Erythroblast (primary cell): ENCODE results near the gene RUSC1.
A peak's percentile ranks its signal among the peaks of the same experiment; 100 is the strongest.
"Not testable (repeated sequence)": the region's sequence is repeated elsewhere in the genome, so short reads cannot be mapped to it uniquely, and the experiment has no call there.

Source experiments
- DNase-seq, 2 experiments: peaks; one replicate each; lab custom pipeline; 2025; lab: John Stamatoyannopoulos, UW
- GATA1 ChIP-seq: IDR thresholded peaks from 2 replicates; pipeline ENCODE4 v1.6.1; 2011; ENCODE audit warnings: low read depth, mild to moderate bottlenecking, control low read depth, low read length, moderate library complexity
- POLR2A ChIP-seq: IDR thresholded peaks from 2 replicates; pipeline ENCODE4 v1.6.1; 2011; ENCODE audit warnings: mild to moderate bottlenecking, low read length

The RUSC1 gene

DNA sequence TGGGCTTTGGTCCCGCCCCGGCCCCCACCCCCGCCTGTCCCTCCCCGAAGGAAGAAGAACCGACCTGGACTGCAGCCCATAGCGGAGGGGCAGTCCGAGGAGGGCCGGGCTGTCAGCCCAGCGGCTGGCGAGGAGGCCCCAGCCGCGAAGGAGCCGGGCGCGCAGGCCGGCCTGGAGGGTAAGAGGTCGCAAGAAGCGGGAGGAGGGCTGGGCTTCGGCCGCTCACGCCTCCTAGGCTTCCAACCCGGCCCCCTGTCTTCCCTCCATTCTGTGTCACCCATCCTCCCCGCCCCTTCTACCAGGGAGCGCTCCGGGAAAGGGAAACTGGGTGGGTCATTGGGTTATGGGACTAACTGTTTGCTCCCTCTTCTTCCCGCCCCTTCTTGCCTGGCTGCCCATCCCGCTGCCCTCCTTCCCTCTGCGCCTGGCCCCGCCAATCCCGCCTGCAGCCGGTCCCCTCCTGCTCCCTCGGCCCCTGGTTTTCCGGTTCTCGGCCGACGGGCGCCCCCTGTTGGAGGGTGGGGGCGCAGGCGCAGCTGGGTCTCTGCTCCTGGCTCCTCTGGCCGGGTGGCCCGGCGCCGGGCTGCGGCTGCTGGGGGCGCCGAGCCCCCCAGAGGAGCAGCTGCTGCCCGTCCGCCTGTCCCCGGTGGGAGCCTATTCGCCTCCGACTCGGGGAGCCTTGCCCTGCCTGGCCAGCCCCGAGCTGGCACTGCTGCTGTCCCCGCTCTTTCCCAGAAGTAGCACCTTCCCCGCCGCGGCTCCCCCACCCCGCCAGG, 2.4 kb downstream of the RUSC1 start:
- TF ChIP-seq POLR2A (no peak), GATA1 (no peak)
- DNase-seq: peak; percentile 83 to 90

DNA sequence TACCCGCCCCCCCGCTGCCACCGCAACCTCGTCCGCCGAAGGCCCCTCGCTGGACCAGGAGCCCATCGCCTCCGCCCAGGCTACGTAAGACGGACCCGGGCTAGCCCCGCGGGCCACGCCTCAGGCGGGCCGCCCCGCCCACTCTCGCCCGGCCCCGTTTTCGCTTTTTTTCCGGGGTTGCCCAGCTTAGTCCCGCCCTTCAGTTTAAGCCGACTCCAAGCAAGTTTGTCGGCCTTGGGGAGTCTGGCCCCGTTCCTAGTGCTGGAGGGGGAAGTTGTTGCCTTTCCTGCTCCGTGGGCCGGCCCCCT, 3.0 kb downstream of the RUSC1 start:
- TF ChIP-seq POLR2A (no peak), GATA1 (no peak)
- peak; percentile 90 to 94 for DNase-seq

DNA sequence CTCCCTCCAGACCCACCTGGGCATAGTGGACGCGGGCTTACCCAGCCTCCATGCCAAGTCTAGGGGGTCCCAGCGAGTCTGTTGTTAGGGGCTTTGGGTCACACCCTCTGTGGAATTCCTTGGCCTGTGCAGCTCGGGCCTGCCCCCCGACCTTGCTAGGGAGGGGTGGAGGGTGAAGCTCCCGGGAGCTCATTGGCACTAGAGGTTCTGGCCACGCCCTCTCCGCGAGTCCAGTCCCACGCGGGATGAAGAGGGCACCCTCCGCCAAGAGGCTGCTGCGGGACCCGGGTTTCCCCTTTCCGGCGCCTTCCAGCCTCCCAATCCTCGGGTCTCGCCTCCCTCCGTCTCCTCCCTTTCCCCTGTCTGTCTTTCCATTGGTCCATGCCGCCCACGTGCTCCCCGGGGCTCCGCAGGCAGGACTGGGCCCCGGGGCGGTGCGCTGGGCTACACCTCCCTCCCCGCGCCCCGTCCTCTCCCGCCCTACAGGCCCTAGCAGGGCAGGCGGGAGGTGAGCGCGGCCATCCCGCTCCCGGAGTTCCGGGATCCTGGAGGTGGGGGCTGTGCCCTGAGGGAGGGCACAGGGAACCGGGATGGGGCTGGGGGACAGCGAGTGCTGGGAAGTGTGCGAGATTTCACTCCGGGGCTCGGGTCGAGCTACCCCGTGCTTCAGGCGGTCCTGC, 3.5 kb downstream of the RUSC1 start:
- peak; percentile 92 to 94 for DNase-seq
- no peak for TF ChIP-seq GATA1
- TF ChIP-seq POLR2A: peak; percentile 66

DNA sequence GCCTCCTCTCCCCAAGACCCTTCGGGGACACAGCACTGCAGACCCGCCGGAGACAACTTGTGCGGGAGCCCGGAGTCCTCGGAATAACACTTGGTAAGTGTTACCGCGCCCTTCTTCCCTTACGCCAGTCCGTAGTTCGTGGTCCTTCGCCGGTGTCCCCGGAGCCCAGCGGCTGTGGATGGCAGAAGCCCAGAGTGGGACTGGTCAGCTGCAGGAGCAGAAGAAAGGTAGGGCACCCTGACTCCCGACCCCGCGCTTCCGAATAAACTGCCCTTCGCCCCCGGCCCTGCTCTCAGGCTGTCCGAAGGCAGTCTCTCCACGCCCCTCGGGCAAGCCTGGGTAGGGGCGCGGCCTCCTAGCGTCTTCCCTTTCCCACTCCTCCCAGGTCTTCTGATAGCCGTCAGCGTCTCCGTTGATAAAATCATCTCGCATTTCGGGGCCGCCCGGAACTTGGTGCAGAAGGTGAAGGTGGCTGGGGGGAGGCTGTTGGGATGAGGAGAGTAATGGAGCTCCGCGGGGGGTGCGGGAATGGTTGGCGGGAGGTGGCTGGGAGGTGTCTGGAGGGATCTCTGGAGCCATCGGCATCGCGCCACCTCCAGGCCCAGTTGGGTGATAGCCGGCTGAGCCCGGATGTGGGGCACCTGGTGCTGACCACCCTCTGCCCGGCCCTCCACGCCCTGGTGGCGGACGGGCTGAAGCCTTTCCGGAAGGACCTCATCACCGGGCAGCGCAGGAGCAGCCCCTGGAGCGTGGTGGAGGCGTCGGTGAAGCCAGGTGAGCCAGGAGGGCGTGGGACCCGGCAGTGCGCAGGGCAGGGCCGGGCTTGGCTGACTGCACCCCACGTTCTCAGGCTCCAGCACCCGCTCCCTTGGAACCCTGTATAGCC, 4.3 kb downstream of the RUSC1 start:
- TF ChIP-seq GATA1 (no peak), POLR2A (no peak)
- DNase-seq: peak; percentile 65 to 70

DNA sequence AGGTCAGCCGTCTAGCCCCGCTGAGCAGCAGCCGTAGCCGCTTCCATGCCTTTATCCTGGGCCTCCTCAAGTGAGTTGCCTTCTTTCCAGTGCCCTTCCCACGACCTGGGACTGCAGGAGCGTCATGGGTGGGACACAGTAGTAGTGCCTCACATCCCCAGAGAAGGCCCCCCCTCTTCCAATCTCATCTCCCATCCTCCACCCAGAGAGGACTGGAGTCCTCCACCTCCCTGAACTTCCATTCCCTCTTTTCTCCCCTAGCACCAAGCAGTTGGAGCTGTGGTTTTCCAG, 4.9 kb downstream of the RUSC1 start:
- DNase-seq: no peak
- TF ChIP-seq GATA1 (no peak), POLR2A (no peak)

DNA sequence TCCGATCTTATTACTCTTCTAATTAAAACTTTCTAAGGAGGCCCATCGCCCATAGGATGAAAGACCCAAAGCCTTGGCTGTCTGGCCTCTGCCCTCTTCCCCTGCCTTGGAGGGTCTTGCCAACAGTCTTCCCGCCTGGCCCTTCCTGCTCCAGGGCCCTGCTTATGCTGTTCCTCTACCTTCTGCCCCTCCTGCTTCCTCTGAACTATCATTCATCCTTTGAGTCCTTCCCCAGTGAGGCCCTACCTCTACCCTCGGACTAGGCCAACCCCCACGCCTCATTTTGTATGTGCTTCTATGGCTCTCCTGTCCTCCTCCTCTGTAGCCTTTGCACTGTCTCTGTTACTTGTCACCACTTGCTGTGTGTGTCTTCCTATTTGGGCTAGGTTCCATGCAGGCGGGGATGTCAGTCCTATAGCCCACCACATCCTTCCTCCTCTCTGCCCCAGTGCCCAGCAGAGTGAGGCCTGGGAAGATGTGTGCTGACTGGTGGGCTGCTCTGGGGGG, 5.4 kb downstream of the RUSC1 start:
- TF ChIP-seq POLR2A (no peak), GATA1 (no peak)

DNA sequence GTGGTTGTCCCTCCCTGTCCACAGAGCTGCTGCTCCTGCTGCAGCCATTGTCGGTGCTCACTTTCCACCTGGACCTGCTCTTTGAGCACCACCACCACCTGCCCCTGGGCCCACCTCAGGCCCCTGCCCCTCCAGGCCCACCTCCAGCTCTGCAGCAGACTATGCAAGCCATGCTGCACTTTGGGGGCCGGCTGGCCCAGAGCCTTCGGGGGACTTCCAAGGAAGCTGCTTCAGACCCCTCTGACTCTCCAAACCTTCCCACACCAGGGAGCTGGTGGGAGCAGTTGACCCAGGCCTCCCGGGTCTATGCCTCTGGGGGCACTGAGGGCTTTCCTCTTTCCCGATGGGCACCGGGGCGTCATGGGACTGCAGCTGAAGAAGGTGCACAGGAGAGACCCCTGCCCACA, 5.9 kb downstream of the RUSC1 start:
- TF ChIP-seq POLR2A: no peak
- TF ChIP-seq GATA1: no peak
- DNase-seq: no peak

More for the DNA sequence above, 5.4 kb downstream of the RUSC1 start:
- no peak for DNase-seq

DNA sequence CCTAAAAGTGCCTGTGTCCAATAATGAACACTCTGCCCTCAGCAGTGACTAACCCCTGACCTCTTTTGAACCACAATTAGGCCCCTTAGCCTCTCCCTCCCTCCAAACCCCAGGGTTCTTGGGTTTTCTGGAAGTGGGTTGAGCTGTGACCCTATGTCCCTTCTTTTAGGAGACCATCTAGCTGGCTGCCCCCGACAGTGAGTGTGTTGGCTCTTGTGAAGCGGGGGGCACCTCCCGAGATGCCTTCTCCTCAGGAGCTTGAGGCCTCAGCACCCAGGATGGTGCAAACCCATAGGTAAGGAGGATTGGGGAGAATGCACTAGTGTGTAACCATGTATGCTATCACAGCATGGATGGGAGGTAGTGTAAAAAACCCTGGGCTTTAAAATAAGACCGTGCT, 7.3 kb downstream of the RUSC1 start:
- TF ChIP-seq GATA1: no peak
- no peak for TF ChIP-seq POLR2A
- DNase-seq: no peak

DNA sequence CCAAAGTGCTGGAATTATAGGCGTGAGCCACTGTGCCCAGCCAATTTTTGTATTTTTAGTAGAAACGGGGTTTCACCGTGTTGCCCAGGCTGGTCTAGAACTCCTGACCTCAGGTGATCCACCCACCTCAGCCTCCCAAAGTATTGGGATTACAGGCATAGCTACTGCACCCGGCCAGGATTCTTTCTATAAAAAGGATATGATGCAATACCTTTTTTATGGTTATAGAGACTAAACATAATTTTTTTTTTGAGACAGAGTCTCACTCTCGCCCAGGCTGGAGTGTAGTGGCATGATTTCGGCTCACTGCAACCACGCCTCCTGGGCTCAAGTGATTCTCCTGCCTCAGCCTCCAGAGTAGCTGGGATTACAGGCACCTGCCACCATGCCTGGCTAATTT, 8.2 kb downstream of the RUSC1 start:
- not testable (repeated sequence) for DNase-seq

DNA sequence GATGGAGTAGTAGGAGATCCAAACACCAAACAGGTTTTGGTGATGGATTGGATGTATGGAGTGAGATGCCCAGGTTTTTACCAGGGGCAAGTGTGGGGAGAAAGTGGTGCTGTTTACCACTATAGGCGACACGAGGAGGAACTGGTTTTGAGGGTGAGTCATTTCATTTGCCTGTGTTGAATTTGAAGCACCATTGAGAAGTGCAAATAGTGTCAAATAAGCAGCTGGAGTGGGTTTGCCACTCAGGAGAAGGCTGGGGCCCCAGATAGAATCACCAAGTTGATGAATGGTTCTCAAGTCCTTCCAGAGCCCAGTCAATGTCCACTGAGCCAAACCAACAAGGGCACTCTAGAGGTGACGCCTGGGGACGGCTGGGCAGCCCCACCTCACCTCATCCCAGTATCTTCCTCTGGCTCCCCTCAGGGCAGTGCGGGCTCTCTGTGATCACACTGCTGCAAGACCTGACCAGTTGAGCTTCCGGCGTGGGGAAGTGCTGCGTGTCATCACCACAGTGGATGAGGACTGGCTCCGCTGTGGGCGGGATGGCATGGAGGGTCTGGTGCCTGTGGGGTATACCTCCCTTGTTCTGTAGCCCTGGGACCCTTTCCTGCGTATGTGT, 9.4 kb downstream of the RUSC1 start:
- TF ChIP-seq POLR2A (no peak), GATA1 (no peak)
- DNase-seq: peak in 1 of 2 experiments; percentile 7

DNA sequence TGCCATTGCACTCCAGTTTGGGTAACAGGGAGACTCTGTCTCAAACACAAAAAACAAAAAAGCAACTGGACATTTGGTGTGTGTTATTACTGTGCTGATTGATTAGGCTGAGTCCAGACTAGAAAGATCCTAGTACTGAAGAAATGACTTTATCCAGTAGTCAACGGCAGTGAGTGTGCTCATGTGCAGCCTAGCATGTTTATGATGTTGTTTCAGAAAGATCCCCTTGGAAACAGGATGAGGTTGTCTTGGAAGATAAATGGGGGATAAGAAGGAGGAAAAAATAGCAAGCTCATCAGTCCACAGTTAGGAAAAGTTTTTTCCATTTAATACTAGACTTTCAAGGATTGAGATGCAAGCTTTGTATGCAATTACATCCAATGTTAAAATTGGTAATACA, 14.3 kb downstream of the RUSC1 start:
- TF ChIP-seq POLR2A (no peak), GATA1 (no peak)
- no peak for DNase-seq

DNA sequence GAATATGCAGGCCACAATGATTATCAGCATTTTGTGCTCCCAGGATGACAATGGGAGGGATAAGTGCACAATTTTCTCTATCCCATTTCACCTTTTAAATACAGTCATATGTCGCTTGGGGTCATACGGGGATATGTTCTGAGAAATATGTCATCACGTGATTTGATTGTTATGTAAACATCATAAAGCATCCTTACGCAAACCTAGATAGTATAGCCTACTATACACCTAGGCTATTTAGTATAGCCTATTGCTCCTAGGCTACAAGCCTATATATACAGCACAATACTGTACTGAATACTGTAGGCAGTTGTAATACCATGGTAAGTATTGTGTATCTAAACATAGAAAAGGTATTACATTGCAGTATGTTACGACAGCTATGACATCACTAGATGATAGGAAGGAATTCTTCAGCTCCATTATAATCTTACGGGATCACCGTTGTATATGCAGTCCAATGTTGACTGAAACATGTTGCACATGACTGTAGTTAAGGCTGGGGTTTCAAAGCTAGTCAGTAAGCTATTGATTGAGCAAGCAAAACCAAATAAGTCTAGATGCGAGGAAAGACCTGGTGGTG, 18.9 kb downstream of the RUSC1 start:
- peak in 1 of 2 experiments; percentile 19 for DNase-seq
- TF ChIP-seq GATA1 (no peak), POLR2A (no peak)

DNA sequence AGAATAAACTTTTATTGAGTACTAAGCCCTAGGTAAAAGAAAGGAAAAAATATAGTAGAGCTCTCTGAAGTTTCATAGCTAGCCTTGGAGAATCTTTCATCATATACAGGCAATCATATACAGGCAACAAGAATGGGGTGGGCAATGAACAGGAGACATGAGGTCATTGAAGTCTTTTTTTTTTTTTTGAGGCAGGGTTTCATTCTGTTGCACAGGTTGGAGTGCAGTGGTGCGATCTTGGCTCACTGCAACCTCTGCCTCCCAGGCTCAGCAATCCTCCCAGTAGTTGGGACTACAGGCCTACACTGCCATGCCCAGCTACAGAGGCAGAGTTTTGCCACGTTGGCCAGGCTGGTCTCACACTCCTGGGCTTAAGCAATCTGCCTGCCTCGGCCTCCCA, 22.1 kb downstream of the RUSC1 start:
- no peak for DNase-seq
- TF ChIP-seq POLR2A (no peak), GATA1 (no peak)
